Fibroblast of gingiva (primary cell): ENCODE results near the gene DNAJC22.
"Not testable (repeated sequence)": the region's sequence is repeated elsewhere in the genome, so short reads cannot be mapped to it uniquely, and the experiment has no call there.

Experiments used
- DNase-seq: peaks from one replicate; pipeline ENCODE4 v3.0.0-alpha.2; 2011; ENCODE audit warnings: low read depth

Gene DNAJC22

DNA sequence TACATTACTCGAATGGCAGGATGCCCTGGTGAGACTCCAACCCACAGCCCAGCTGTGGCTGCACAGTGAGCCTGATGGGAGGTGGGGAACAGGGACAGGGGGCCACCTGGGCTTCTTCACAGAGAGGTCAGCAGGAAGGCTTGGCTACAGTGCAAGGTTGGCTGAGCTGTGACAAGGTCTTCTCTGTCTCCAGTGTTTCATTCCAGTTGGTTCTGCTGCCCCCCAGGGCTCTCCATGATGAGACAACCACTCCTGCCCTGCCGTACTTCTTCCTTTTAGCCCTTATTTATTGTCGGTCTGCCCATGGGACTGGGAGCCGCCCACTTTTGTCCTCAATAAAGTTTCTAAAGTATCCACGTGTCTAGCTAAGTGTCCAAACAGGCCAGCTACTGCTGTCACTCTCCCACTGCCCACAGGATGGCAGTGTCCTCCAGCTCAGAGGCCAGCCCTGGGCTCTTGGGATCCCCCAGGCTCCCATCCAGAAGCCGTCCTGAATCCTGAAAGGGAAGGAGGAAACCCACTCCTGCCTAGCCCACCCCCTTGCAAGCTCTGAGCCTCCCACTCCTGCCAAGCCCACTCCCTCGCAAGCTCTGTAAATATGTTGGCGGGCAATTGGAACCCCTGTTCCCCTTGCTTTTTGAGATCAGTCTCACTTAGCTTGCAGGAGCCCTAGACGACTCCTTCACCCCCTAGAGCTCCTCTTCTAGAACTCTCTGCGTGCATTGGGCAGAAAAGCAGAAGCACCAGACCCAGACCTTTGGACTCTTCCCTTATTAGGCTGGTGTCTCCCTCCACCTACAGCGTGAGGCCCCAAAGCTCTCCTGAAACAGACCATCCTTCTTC is 15.1 kb upstream of the DNAJC22 start:
- peak; percentile 70 for DNase-seq

DNA sequence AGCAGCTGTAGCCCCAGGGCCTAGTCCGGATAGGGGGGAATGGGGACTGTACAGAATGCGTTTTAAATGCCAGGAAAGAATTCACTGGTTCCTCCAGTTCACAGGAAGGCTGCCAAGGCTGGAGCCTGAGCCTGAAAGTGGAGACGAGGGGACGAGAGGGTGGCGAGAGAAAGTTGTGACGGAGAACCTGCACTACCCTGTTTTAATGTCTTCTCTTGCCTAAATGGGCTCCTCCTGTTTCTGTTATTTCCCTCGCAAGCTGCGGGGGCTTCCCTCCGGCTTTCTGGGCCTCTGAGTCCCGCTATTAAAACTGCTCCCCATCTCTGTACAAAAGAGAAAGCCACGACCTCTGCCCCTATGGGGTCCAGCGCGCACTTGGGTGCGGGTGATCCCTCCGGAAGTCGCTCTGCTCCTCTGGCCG is 14.2 kb upstream of the DNAJC22 start:
- DNase-seq, result no peak

DNA sequence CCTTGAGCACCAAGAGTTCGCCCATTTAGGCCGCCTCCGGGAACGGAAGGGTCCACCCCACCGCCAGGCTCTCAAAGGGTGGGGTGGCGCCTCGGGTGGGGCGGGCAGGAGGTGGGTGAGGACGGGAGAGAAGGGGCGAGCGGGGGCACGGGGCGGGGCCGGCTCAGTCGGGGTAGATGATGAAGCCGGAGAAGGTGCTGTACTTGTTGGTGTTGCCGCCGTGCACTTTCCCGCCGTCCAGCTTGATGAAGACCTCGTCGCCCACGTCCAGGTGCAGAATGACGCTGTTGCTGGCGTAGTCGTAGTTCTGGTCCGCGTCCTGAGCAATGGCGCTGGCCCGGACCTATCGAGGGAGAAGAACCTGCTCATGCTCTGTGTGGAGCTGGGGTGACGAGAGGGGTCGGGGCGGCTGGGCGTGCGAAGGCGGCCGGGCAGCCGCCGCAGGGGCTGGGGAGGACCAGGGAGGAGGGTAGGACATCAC is 13.8 kb upstream of the DNAJC22 start:
- DNase-seq, result no peak

DNA sequence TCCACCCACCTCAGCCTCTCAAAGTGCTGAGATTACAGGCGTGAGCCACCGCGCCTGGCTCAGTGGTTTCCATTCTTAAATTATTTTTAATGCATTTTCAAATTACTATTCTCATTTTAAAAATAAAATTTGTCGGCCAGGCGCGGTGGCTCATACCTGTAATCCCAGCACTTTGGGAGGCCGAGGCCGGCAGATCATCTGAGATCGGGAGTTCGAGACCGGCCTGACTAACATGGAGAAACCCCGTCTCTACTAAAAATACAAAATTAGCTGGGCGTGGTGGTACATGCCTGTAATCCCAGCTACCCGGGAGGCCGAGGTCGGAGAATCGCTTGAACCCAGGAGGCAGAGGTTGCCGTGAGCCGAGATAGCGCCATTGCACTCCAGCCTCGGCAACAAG is 12.9 kb upstream of the DNAJC22 start:
- DNase-seq, result not testable (repeated sequence)

DNA sequence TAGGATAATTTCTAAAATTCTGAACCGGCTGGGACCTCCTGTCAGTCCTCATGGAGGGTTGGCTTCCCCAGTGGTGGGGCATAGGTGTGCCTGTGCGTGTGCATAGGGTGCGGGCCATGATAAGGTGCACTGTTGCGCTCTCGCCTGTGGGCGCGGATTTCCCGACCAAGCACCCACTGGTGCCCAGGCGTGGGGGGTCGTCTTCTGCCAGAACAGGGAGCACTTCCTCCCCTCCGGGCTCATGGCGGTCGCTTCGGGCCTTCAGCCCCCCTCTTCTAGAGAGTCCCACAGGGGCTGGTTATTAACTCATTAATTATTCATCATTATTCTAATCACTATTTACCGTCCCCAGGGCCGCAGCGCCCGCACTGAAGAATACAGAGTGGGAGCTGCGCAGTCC is 12.5 kb upstream of the DNAJC22 start:
- no peak for DNase-seq

DNA sequence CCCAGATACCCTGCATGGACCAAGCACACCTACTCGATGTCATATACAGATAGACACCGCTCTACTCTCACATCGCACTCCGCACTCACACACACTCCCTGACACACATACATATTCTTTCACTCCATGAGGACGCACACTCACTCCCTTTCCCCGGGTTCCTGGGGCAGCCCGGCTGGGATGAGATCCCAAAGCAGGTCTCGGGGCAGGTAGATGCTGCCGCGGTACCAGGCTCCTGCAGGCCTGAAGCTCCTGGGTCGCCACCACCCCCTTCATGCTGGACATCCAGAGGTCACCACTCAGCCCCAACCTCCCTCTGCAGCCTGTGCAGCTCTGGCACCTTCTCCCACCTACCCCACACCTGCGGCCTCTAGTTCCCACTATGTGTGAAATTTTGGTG is 12.0 kb upstream of the DNAJC22 start:
- DNase-seq, result no peak

DNA sequence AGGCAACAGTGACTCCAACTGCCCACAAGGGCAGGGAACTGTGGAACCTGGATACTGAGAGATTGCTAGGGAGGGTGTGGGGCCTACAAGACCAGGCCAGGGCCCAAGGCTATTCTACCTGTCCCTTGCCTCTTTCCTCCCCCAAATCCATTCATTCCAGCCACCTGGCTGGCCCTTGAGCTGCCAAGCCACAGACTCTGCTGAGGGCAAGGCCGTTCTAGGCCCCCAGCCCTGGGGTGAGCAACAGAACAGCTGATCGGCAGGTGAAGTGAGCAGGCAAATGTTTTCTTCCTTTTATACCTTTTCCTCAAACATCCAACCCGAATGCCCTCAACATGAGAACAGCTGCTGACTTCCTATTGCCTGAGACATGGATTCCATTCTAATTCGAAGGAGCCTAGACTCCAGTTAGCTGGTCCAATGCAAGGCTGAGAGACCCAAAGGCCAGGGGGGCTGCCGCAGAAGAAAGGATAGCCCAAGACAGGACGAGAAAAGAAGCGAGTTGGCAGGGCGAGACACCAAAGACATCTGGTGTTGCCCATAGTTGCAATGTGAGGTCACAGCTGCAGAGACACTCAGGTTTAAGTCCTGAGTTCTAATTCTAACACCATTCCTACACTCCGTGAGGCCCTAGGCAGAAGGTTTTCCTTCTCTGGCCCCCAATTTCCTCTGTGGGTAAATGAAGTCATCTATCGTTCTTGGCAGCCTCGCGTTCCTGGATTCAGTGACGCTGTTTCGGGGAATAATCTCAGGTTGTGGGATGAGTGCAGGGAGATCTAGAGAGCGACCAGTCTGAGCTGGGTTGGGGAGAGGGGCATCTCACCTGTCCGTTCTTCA is 11.4 kb upstream of the DNAJC22 start:
- DNase-seq, result no peak

DNA sequence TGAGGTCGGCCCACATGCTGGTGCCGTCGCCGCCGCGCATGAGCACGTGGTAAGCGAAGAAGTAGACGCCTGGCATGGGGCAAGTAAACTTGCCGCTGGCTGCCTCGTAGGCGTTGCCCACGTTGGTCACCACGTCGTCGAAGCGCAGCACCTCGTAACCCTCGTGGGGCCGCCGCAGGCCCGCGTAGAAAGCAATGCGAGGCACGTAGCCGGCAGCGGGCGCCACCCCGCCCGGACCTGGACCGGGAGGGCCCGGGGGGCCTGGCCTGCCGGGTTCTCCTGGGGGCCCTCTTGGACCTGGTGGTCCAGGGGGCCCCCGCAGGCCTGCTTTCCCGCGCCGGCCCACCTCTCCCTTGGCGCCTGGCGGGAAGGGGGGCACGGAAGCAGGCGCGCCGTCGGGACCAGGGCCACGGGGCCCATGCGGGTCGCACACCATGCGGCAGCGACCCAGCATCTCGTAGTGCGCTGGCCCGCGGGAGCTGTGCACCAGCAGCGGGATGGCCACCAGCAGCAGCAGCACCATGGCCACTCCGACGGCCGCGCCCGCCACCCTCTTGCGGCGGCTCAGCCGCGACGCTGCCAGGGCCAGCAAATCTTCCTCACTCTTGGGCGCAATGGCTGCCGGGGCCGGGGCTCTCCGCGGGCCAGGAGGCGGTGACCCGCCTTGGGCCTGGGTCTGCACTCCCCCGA is 10.6 kb upstream of the DNAJC22 start:
- no peak for DNase-seq

DNA sequence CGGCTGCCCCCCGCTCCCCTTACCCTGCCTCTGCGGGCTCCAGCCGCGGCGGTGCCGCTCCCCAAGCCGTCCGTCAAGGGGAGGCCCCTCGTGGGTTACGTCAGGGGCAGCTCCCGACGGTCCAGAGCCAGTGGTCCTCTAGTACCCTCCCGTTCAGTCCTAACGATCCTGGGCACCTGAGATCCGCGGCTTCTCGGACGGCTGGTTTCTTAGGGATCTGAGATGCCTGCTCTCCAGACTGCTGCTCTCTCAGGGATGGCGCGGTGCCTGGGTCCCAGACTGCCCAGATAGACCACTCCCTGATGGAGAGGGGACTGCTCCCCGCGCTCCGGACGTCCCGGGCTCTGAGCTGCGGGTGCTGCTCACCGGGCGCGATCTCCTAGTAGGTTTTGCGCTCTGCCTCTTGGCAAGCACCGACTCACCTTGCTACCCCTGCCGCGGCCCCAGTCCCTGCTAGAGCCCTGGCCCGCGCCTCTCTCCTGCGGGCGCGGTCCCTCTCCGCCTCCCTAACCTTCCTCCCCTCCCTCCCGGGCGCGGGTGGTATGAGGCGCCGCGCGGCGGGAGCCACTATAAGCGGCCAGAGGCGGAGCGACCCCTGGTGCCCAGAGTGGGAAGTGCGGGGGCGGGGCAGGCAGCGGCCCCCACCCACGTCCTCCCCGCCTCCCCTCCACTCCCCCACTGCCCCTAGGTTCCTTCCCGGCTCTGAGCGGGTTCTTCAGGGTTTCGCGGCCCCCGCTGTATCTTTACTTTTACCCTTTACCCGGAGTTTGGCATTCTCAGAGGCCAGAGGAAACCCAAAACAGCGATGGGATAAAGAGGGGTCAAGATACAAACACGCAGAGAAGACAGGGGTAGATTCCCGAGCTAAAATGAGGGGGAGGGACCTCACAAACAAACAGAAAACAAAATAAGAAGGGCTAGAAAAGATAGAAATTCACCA is 9.8 kb upstream of the DNAJC22 start, which contains the start of gene C1QL4:
C1QL4 (minus strand) TSS at position 544 of the 940 bp plus-strand sequence. CDS start 711 bp downstream, outside the sequence.
- DNase-seq, result peak; percentile 54

DNA sequence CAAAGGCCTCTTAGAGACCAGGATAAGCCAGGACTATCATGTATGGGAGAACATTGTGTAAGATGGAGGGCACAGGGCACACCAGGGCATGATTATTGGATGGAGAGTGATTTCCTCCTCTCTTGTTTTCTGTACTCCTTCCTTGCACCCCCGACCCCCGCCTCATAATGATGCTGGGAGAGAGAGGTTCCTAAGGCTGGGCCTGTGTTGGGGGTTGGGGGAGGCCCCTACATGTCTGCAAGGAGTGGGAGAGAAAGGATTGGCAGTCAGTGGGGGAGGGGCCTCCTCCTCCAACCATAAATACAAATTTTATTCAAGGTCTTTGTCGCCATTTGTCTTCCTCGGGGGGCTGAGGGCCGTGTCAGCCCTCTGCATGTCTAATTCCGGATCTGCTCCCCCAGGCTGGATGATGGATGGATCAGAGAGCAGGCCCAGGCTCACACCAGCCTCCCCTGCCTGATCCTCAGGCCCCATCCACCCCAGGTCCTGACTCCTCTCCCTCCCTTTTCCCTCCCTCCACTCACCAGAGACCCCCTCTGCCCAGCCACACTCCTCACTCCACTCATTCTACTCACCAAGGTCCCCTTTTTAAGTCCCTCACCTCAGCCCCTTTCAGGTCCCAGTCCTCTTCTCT is 7.7 kb upstream of the DNAJC22 start:
- DNase-seq, result no peak

DNA sequence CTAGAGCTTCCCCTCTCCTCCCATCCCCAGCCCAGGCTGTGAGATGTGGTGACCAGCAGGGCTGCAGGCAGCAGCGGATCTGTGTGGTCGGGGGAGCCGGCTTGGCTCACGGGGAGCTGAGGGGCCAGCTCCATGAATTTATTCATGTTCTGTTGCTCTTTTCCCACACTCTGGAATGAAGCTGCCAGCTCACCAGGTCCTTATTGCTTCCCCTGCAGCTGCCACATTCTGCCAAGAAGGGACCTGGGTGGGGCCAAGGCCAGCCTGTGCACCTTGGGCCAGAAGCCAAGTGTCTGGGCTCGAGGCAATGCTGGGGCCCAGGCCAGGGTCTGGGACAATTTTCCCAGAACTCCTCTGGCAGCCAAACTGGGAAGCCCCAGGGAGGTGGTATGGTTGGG is 7.2 kb upstream of the DNAJC22 start:
- DNase-seq, result no peak

DNA sequence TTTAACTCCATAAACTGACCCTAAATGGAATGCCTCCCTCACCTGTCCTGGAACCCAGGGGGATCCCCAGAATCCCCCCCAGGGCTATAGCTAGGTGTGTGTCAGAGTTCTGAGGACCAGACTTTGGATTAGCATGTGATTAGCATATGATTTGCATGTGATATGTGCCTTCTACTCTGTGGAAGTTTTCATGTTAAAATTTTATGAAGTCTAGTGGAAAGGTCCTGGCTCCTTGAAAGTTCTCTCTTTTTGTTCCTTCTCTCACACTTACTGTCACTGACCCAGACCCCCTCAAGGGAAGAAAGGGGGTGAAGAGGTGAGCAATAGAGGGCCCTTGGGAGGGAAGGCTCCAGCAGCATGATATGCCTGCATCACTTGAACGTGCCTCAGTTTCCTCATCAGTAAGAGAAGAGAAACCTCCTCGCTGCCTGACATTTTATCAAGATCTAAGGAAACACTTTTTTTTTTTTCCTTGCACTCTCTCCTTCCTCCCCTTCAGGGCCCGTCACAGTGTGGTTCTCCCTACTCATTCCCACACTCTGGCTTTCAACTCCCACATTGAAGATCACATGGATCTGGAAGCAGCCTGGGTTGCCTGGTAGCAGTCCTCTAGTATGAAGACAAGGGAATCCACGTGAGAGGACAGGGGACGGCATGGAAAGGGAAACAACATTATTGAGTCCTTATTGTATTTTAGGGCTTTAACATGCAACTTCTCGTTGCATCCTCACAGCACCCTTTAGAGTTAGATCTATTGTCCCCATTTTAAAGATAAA is 6.4 kb upstream of the DNAJC22 start:
- DNase-seq, result no peak

DNA sequence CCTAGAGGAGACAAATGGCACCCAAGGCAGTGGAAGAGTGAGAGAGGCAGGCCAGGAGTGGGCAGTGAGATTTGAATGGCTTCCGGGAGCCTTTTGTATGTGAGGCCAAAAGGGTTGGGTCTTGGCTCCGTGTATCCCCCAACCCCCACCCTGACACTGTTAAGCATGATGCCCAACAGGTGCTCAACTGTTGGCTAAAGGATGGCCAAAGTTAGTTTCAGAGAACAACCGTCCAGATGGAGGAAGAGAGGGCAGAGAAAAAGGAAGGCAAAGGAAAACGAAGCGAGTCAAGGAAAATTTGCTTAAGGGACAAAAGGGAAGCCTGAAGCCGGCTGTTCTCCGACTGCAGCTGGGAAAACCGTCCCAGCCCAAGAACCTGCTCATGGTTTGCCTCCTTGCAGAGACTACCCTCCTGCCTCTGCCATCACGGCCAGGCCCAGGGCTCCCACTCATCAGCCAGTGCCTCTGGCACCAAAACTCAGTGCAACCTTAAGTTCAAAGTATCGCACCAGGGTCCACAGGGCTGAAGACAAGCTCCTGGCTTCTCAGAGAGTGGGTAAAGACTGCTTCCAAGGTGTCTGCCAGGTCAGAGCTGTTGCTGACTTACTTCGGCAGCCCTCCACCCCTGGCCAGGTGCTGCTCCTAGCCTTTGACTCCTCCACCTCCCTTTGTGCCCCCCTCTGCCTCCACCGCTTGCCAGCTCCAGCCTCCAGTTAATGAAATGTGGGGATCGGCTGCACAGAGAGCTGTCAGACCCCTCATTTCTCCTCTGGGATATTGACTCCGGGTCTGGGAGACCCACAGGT is 5.5 kb upstream of the DNAJC22 start:
- no peak for DNase-seq

DNA sequence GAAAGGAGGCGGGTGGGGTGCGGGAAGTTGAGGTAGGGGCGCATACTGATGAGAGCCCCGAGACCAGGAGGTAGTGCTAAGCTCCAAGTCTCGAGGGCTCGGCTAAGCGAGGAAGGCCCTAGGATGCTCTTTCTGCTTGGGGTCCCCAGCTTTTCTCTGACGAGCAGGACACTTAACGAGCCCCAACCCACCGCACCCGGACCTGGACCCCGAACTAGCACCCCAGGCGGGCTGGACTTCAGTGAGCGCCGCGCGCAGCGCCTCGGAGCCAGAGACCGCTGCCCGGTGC is 5.0 kb upstream of the DNAJC22 start:
- DNase-seq, result no peak

DNA sequence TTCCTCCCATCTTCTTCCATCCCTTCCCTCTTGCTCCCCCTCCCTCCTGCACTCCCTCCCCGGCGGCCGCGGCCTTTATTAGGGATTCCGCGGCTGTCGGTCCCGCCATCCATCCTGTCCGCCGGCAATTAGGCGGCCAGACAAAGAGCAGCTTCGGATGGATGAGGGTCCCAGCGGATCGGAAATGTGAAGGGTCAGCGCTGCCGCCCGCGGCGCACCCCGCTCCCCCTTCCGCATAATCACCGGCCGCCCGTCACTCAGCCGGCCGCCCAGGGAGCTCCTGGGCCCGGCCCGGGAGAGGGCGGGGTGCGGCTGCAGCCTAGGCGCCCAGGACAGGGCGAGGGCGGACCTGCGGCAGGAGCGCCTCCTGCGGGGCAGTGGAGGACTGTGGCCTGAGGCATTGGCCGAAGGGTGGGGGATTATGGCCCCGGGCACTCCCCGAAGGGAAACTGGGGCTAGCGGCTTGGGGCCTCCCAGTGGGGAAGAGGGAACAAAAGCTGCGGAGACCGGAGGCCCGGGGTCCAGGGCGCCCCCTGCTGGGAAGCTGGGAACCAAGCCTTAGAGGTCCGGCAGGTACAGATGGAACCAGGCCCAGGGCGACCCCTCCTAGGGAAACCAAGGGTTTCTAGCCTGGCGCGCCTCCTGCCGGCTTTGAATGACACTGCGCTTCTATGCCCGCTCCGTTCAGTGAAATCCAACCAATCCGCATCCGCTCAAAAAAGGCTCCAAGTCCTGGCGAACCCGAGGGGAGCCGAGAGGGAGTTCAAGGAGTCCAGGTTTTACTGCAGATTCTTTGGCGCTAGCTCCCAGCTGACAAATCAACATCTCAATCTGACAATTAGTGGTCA is 4.4 kb upstream of the DNAJC22 start:
- peak; percentile 37 for DNase-seq

DNA sequence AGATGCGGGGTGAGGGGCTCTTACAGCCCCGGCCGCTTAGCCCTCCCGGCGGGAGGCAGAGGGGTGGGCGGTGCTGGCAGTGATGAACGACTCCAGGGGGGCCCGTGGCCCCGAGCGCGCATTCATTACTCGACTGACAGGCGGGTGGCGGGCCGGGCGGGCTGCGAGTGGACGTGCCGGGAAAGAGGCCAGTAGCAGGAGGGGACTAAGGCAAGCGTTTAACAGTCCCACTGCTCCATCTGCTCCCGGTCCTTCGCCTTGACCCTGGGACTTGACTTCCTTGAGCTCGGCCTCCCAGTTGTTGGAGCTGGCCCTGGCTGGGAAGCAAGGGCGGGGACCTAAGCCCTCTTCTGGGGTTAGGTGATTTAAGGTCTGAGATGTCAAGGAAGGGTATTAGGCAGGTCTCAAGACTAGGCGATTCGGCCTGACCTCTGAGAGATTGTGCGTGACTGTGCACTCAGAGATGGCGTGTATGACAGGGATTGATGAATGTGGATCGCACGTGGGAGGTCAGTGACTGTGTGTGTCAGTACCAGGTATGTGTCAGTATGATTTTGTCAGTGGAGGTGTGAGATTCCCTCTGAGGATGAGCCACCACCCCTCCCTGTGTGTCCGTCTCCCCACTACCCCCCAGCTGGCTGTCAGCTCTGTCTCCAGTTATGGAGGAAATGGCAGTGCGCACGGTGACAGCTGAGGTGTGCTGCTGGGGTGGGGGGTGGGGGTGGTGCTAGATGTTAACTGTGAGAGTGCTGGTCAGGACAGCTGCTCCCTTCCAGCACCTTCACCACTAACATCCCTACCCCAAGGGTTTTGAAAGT is 3.6 kb upstream of the DNAJC22 start:
- no peak for DNase-seq

DNA sequence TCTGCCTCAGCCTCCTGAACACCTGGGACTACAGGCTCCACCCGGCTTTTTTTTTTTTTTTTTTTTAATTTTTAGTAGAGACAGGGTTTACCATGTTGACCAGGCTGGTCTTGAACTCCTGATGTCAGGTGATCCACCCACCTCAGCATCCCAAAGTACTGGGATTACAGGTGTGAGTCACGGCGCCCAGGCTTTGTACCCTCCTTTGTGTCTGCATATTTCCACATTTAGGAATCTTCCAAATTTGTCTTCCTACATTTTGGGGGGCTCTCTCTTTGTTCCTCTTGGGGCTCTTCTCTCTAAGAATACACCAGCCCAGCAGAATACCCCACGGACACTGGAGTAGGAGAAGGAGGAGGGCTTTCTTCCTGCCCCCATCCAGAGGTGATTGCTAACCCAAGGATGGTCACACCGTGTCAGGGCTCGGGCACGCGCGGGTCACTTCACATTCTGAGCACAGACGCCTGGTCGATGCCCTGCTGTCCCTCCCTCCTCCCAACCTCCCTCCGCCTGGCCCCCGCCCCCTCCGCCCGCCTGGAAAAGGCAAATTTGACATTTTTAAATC is 2.1 kb upstream of the DNAJC22 start:
- no peak for DNase-seq
